Upper lobe of left lung (tissue), 4 donors: Measurements from ENCODE around the gene HIRA.

ENCODE experiments used
- POLR2A ChIP-seq, 4 donors: fragments of 450-650 bp; IDR thresholded peaks; one replicate each; pipeline ENCODE4 v1.5.1; 2016 to 2017; ENCODE audit warnings: antibody characterized with exemption in 4 of 4, mild to moderate bottlenecking in 2 of 4
- POLR2AphosphoS5 ChIP-seq, 2 donors: sonication (generic); formaldehyde crosslinking; IDR thresholded peaks; one replicate each; pipeline ENCODE4 v1.5.1; 2017; ENCODE audit warnings: antibody characterized with exemption in 2 of 2
- TF ChIP-seq, protein P1 (sequence below), 6 experiments: fragments of 450-650 bp in 4 of 6; fragments of 200-600 bp in 2 of 6; sonication (generic) in 2 of 6; IDR thresholded peaks; one replicate each; pipeline ENCODE4 v1.5.1; 2016 to 2019; ENCODE audit warnings: antibody characterized with exemption in 6 of 6

GRCh38 chr22:19398652-19399051 lies 32.9 kb downstream of the HIRA start:
- TF ChIP-seq, protein P1, sequence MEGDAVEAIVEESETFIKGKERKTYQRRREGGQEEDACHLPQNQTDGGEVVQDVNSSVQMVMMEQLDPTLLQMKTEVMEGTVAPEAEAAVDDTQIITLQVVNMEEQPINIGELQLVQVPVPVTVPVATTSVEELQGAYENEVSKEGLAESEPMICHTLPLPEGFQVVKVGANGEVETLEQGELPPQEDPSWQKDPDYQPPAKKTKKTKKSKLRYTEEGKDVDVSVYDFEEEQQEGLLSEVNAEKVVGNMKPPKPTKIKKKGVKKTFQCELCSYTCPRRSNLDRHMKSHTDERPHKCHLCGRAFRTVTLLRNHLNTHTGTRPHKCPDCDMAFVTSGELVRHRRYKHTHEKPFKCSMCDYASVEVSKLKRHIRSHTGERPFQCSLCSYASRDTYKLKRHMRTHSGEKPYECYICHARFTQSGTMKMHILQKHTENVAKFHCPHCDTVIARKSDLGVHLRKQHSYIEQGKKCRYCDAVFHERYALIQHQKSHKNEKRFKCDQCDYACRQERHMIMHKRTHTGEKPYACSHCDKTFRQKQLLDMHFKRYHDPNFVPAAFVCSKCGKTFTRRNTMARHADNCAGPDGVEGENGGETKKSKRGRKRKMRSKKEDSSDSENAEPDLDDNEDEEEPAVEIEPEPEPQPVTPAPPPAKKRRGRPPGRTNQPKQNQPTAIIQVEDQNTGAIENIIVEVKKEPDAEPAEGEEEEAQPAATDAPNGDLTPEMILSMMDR (IDR thresholded peaks at IDR 0.05): no peak
- TF ChIP-seq POLR2A (IDR thresholded peaks at IDR 0.05) (no peak), POLR2AphosphoS5 (IDR thresholded peaks at IDR 0.05) (no peak)
